ENCODE data around the gene OR51A4. TPM values are rescaled to one million over a fixed set of nuclear protein-coding genes. Genes with fewer than 3 reads are reported as not detected.
"Not testable (repeated sequence)": the region's sequence is repeated elsewhere in the genome, so short reads cannot be mapped to it uniquely, and the experiment has no call there.

OR51A4 gene
- not detected in 2 replicates for total RNA-seq

- Mint-ChIP-seq H3K4me3 (no peak within 1 kb of the TSS), H3K9me3 (no peaks in the 10 kb centered on the region), H3K27me3 (no peaks in the 10 kb centered on the region), H3K36me3 (ENCODE audit: low read depth) (no peaks in the 10 kb centered on the region), H3K27ac (no peak within 1 kb of the TSS), H3K4me1 (no peaks in the 10 kb centered on the region)
- DNase-seq: no peak
- intact Hi-C loops (cut with micrococcal nuclease): no loop called here
These were observed at the start of gene OR51A4 for GRCh38 chr11:4947505-4947904. TSS of gene OR51A4 (minus strand) at chr11:4947605. CDS start at chr11:4947100, 505 bp downstream.

- H3K36me3 Mint-ChIP-seq (ENCODE audit: low read depth): no peaks in the 10 kb centered on the region
- H3K4me1 Mint-ChIP-seq: no peaks in the 10 kb centered on the region
- no peak for DNase-seq
- H3K27ac Mint-ChIP-seq: no peak within 1 kb of the TSS
- intact Hi-C loops (cut with micrococcal nuclease): no loop called here
- no peaks in the 10 kb centered on the region for H3K27me3 Mint-ChIP-seq
- H3K4me3 Mint-ChIP-seq: no peak within 1 kb of the TSS
- H3K9me3 Mint-ChIP-seq: no peaks in the 10 kb centered on the region
These were observed 47.1 kb upstream of the OR51A4 start, which contains the start of gene OR51L1 for GRCh38 chr11:4994551-4994950. TSS of gene OR51L1 (plus strand) at chr11:4994851. CDS start at chr11:4998983, 4,132 bp downstream.

- no peaks in the 10 kb centered on the region for H3K9me3 Mint-ChIP-seq
- H3K27ac Mint-ChIP-seq: no peak overlapping the region
- DNase-seq: no peak
- intact Hi-C loops (cut with micrococcal nuclease): no loop called here
- no peak overlapping the region for H3K4me3 Mint-ChIP-seq
- no peaks in the 10 kb centered on the region for H3K4me1 Mint-ChIP-seq
- H3K36me3 Mint-ChIP-seq (ENCODE audit: low read depth): no peaks in the 10 kb centered on the region
- H3K27me3 Mint-ChIP-seq: no peaks in the 10 kb centered on the region
These were observed 43.7 kb upstream of the OR51A4 start for GRCh38 chr11:4991060-4991459.

DNA sequence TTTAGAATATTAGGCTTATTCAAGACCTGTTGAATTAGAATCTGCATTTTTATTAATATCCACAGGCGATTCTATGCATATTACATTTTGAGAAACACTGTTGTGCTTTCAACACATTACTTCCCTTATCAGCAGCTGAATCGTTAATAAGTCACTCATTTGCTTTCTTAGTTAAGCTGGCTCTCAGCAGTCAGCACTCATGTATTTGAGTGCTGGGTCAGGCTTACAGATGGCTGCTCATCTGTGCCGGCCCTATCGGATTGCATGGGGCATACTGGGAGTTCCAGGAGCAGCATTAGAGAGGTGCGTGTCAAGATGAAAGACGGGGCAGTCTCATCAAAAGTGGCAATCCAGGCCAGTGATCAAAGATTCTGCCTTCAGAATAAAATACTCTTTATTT lies 36.4 kb upstream of the OR51A4 start:
- DNase-seq: no peak
- no peak overlapping the region for H3K27ac Mint-ChIP-seq
- intact Hi-C loops (cut with micrococcal nuclease): no loop called here
- H3K4me3 Mint-ChIP-seq: no peak overlapping the region
- H3K36me3 Mint-ChIP-seq (ENCODE audit: low read depth): no peaks in the 10 kb centered on the region
- H3K9me3 Mint-ChIP-seq: no peaks in the 10 kb centered on the region
- no peaks in the 10 kb centered on the region for H3K4me1 Mint-ChIP-seq
- no peaks in the 10 kb centered on the region for H3K27me3 Mint-ChIP-seq

DNA sequence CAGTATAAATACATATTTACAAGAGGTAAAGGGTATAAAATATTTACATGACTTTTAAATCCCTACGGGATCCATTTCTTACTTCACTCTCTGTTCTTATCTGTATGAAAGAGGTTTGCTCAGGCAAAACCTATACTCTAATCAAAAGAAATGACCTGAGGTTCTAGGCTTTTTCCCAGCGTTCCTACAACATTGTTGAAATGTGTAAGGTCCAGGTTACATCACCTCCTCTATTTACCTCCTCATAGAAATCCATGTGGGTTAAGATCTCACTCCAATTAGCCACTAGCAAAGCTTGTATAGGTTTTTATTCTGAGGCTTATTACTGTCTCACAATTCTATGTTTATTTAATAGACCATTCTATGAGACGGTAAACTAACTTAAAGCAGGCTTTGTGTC lies 35.3 kb upstream of the OR51A4 start:
- Mint-ChIP-seq H3K9me3 (no peaks in the 10 kb centered on the region), H3K36me3 (ENCODE audit: low read depth) (no peaks in the 10 kb centered on the region), H3K27ac (no peak overlapping the region), H3K4me3 (no peak overlapping the region), H3K4me1 (no peaks in the 10 kb centered on the region), H3K27me3 (no peaks in the 10 kb centered on the region)
- no peak for DNase-seq
- intact Hi-C loops (cut with micrococcal nuclease): no loop called here

DNA sequence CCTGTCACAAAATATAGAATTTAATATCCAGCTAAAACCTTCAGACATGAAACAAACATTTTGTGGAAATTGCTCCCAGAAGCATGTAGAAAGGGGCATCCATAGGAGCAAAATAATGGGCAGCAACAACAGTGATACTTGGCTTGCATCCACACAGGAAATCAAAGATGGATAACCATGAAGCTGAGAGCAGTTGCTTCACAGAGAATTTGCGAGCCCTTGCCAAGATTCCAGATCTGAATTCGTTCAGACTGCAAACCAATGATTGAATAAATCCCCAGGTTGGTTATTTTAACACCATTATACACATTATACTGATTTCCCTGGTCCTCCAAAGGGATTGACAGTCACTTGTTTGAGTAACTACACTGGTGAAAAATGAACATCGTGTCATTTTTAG lies 31.6 kb upstream of the OR51A4 start:
- Mint-ChIP-seq H3K27ac (no peak overlapping the region), H3K4me1 (no peaks in the 10 kb centered on the region), H3K9me3 (no peaks in the 10 kb centered on the region), H3K36me3 (ENCODE audit: low read depth) (no peaks in the 10 kb centered on the region), H3K4me3 (no peak overlapping the region), H3K27me3 (no peaks in the 10 kb centered on the region)
- DNase-seq: no peak
- intact Hi-C loops (cut with micrococcal nuclease): no loop called here

- Mint-ChIP-seq H3K27ac (no peak overlapping the region), H3K4me3 (no peak overlapping the region), H3K27me3 (no peaks in the 10 kb centered on the region), H3K36me3 (ENCODE audit: low read depth) (no peaks in the 10 kb centered on the region), H3K4me1 (no peaks in the 10 kb centered on the region), H3K9me3 (no peaks in the 10 kb centered on the region)
- intact Hi-C loops (cut with micrococcal nuclease): no loop called here
- DNase-seq: no peak
These were observed 28.0 kb upstream of the OR51A4 start for GRCh38 chr11:4975436-4975835.

DNA sequence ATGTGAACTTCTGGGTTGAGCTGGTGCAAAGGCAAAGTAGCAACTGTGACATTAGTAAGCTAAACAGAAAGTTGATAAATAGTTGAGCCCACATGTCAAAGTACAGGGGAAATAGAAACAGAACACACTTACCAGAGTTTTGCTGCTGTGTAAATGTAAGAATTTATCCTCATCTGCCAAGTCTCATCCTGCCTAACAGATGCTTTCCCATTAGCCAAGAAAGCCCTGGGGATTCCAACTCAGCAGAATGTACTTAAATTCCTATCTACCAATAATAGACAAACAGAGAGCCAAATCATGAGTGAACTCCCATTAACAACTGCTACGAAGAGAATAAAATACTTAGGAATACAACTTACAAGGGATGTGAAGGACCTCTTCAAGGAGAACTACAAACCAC lies 15.4 kb upstream of the OR51A4 start:
- no peak overlapping the region for H3K4me3 Mint-ChIP-seq
- intact Hi-C loops (cut with micrococcal nuclease): no loop called here
- no peaks in the 10 kb centered on the region for H3K27me3 Mint-ChIP-seq

GRCh38 chr11:4960877-4961276 lies 13.5 kb upstream of the OR51A4 start:
- H3K4me1 Mint-ChIP-seq: no peaks in the 10 kb centered on the region
- H3K9me3 Mint-ChIP-seq: no peaks in the 10 kb centered on the region
- H3K27ac Mint-ChIP-seq: no peak overlapping the region
- no peaks in the 10 kb centered on the region for H3K27me3 Mint-ChIP-seq
- H3K36me3 Mint-ChIP-seq (ENCODE audit: low read depth): no peaks in the 10 kb centered on the region
- no peak overlapping the region for H3K4me3 Mint-ChIP-seq
- no peak for DNase-seq
- intact Hi-C loops (cut with micrococcal nuclease): no loop called here

More for the DNA sequence above, 15.4 kb upstream of the OR51A4 start:
- no peaks in the 10 kb centered on the region for H3K4me1 Mint-ChIP-seq
- DNase-seq: no peak
- H3K36me3 Mint-ChIP-seq (ENCODE audit: low read depth): no peaks in the 10 kb centered on the region
- H3K27ac Mint-ChIP-seq: no peak overlapping the region
- no peaks in the 10 kb centered on the region for H3K9me3 Mint-ChIP-seq

DNA sequence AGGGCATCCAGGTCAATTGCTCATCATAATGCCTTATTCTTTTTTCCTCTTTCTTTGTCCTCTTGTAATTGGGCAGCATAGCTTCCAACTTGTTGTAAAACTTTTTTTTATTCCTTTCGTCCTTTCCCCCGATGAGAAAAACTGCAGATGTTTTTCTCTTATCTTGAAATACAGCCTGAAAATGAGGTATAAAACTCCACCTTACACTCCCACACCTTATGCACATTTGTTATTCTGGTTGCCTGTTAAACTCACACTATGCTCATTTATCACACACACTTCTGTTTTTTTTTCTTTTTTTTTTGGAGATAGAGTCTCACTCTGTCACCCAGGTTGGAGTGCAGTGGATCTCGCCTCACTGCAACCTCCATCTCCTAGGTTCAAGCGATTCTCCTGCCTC lies 10.0 kb upstream of the OR51A4 start:
- H3K4me3 Mint-ChIP-seq: no peak overlapping the region
- no peaks in the 10 kb centered on the region for H3K27me3 Mint-ChIP-seq
- intact Hi-C loops (cut with micrococcal nuclease): no loop called here
- no peak overlapping the region for H3K27ac Mint-ChIP-seq
- H3K4me1 Mint-ChIP-seq: no peaks in the 10 kb centered on the region
- DNase-seq: no peak
- no peaks in the 10 kb centered on the region for H3K36me3 Mint-ChIP-seq (ENCODE audit: low read depth)
- no peaks in the 10 kb centered on the region for H3K9me3 Mint-ChIP-seq

- H3K9me3 Mint-ChIP-seq; H3K27ac Mint-ChIP-seq; H3K4me3 Mint-ChIP-seq; H3K27me3 Mint-ChIP-seq; H3K36me3 Mint-ChIP-seq (ENCODE audit: low read depth); H3K4me1 Mint-ChIP-seq; DNase-seq: not testable (repeated sequence)
- intact Hi-C loops (cut with micrococcal nuclease): loop anchor here (1.0 kb wide), 1 partner anchor 9 kb away; no protein-coding TSS in a partner anchor
These were observed 8.2 kb upstream of the OR51A4 start, which contains the start of gene OR51A2 for GRCh38 chr11:4955613-4956012. TSS of gene OR51A2 (minus strand) at chr11:4955713. CDS start at chr11:4955713, 0 bp downstream.

DNA sequence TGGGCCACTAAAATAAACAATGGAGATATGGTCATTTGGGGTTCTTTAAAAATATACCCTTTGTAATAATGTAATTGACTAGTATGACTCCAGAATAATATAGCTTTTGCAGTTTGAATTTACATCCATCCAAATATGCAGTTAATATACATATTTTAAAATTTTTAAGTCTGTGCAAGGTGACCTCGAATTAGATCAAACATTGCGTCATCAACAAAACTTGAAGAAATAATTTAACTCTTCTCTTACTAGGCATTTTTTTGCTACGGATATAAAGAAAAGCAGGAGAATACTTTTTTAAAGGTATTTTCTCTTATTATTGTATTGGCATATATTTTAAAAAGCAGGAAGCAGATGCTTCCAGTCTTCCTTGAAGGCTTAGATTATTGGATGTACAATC lies 10.7 kb downstream of the OR51A4 start:
- DNase-seq: no peak
- intact Hi-C loops (cut with micrococcal nuclease): no loop called here
- H3K36me3 Mint-ChIP-seq (ENCODE audit: low read depth): no peaks in the 10 kb centered on the region
- H3K27ac Mint-ChIP-seq: no peak overlapping the region
- no peaks in the 10 kb centered on the region for H3K9me3 Mint-ChIP-seq
- no peaks in the 10 kb centered on the region for H3K4me1 Mint-ChIP-seq
- H3K27me3 Mint-ChIP-seq: no peaks in the 10 kb centered on the region
- H3K4me3 Mint-ChIP-seq: no peak overlapping the region

- Mint-ChIP-seq H3K36me3 (ENCODE audit: low read depth) (no peaks in the 10 kb centered on the region), H3K9me3 (no peaks in the 10 kb centered on the region), H3K4me1 (no peaks in the 10 kb centered on the region), H3K27me3 (no peaks in the 10 kb centered on the region), H3K4me3 (no peak overlapping the region), H3K27ac (no peak overlapping the region)
- intact Hi-C loops (cut with micrococcal nuclease): no loop called here
- no peak for DNase-seq
These were observed 14.7 kb downstream of the OR51A4 start for GRCh38 chr11:4932751-4933150.

- intact Hi-C loops (cut with micrococcal nuclease): no loop called here
- H3K4me1 Mint-ChIP-seq: no peaks in the 10 kb centered on the region
- no peaks in the 10 kb centered on the region for H3K9me3 Mint-ChIP-seq
- no peak overlapping the region for H3K4me3 Mint-ChIP-seq
- H3K27ac Mint-ChIP-seq: no peak overlapping the region
- H3K27me3 Mint-ChIP-seq: no peaks in the 10 kb centered on the region
- no peaks in the 10 kb centered on the region for H3K36me3 Mint-ChIP-seq (ENCODE audit: low read depth)
- no peak for DNase-seq
These were observed 20.8 kb downstream of the OR51A4 start for GRCh38 chr11:4926608-4927007.

- Mint-ChIP-seq H3K36me3 (ENCODE audit: low read depth) (no peaks in the 10 kb centered on the region), H3K27ac (no peak within 1 kb of the TSS), H3K4me3 (no peak within 1 kb of the TSS), H3K4me1 (no peaks in the 10 kb centered on the region), H3K9me3 (no peaks in the 10 kb centered on the region), H3K27me3 (no peaks in the 10 kb centered on the region)
- intact Hi-C loops (cut with micrococcal nuclease): no loop called here
- DNase-seq: no peak
These were observed 23.2 kb downstream of the OR51A4 start, which contains the start of gene OR51G1 for GRCh38 chr11:4924239-4924638. TSS of gene OR51G1 (minus strand) at chr11:4924339. CDS start at chr11:4924339, 0 bp downstream.
